Motor neuron (in vitro differentiated cells): ENCODE data around the gene SEM1. TPM values are rescaled to one million over a fixed set of nuclear protein-coding genes. Genes with fewer than 3 reads are reported as not detected.
"Not testable (repeated sequence)": the region's sequence is repeated elsewhere in the genome, so short reads cannot be mapped to it uniquely, and the experiment has no call there.

Experiments used
- ATAC-seq, 8 experiments: fragments of 200-7000 bp; cut with Tn5 transposase; replicated peaks in 6 of 8; 2 replicates each; pipeline ENCODE4 v1.8.0; 2021; ENCODE audit warnings: mild to moderate bottlenecking in 8 of 8, moderate library complexity in 8 of 8
- H3K27ac ChIP-seq, 2 donors: fragments of 250-450 bp; sonication (Bioruptor Pico); 2 replicates each; pipeline ENCODE4 v1.9.0; 2021; ENCODE audit warnings: antibody characterized with exemption in 2 of 2, mild to moderate bottlenecking in 2 of 2, moderate library complexity in 1 of 2
- H3K4me1 ChIP-seq, 2 donors: fragments of 250-450 bp; sonication (Bioruptor Pico); replicated peaks in 1 of 2; 2 replicates each; pipeline ENCODE4 v1.6.1; 2021; ENCODE audit warnings: antibody characterized with exemption in 2 of 2, mild to moderate bottlenecking in 2 of 2, moderate library complexity in 1 of 2
- H3K4me3 ChIP-seq, 5 donors: fragments of 250-450 bp; sonication (Bioruptor Pico); 2 replicates each; pipeline ENCODE4 v1.9.0; 2021; ENCODE audit warnings: antibody characterized with exemption in 5 of 5, mild to moderate bottlenecking in 5 of 5, moderate library complexity in 4 of 5
- WGBS, 10 experiments: fragments of 450-650 bp; shearing (Covaris generic); methylation state at CpG; one replicate each; pipeline ENCODE4 v1.0.0; 2022; 5-methylcytosine and 5-hydroxymethylcytosine counted together
- in situ Hi-C, 9 experiments: fragments of 400-800 bp; cut with MboI; loops; one replicate each; pipeline ENCODE4 v1.15.0; 2021; ENCODE audit warnings: low sequenced_read_pairs in 9 of 9, low pct_unique_long_range_greater_than_20kb in 2 of 9; ENCODE audit not compliant: unreplicated experiment in 9 of 9
- total RNA-seq, 8 experiments: library from RNA; unstranded; fragments of 300-600 nt; gene quantifications; 2 replicates each; pipeline versions ENCODE4 v1.2.3 to v1.2.4, GENCODE V29; 2022

The SEM1 gene
- total RNA-seq, 8 experiments from 2014 or later: 85.8 to 259 (median 217) TPM

- H3K27ac ChIP-seq, ATAC-seq, in situ Hi-C loops, H3K4me3 ChIP-seq, H3K4me1 ChIP-seq: not testable (repeated sequence)
- 0 to 100% (median 56%) methylated on average over 1 to 2 of the region's 2 CpGs; no CpG with 5 or more reads in 5 of the 10 experiments for WGBS, 10 experiments
Observed at GRCh38 chr7:96722928-96723327, 13.3 kb upstream of the SEM1 start.

GRCh38 chr7:96720843-96721242, 11.2 kb upstream of the SEM1 start:
- ATAC-seq: no peak
- in situ Hi-C loops: no loop called here
- no peak overlapping the region for H3K4me3 ChIP-seq
- no peaks in the 10 kb centered on the region for H3K4me1 ChIP-seq
- no peak overlapping the region for H3K27ac ChIP-seq
- 10 to 100% (median 65%) methylated on average over 1 to 2 of the region's 2 CpGs; no CpG with 5 or more reads in 2 of the 10 experiments for WGBS, 10 experiments

- Histone ChIP-seq H3K4me3 (no peak overlapping the region), H3K27ac (no peak overlapping the region), H3K4me1 (no peaks in the 10 kb centered on the region)
- no peak for ATAC-seq
- in situ Hi-C loops: no loop called here
- WGBS, 10 experiments: 8 to 80% (median 63%) methylated on average over 1 to 4 of the region's 4 CpGs; no CpG with 5 or more reads in 1 of the 10 experiments
Observed at GRCh38 chr7:96719164-96719563, 9.5 kb upstream of the SEM1 start.

GRCh38 chr7:96718107-96719003, 8.7 kb upstream of the SEM1 start:
- no peak for ATAC-seq

GRCh38 chr7:96713037-96713436, 3.4 kb upstream of the SEM1 start:
- 60% methylated on average over 1 of the region's 3 CpGs; no CpG with 5 or more reads in 9 of the 10 experiments for WGBS, 10 experiments
- H3K4me3 ChIP-seq: no peak overlapping the region
- in situ Hi-C loops: no loop called here
- H3K4me1 ChIP-seq: peaks cover 6 to 8% of the 10 kb centered on the region in 2 donors
- H3K27ac ChIP-seq: no peak overlapping the region
- ATAC-seq: no peak

More at GRCh38 chr7:96718107-96719003, 8.7 kb upstream of the SEM1 start:
- Histone ChIP-seq H3K27ac (no peak overlapping the region), H3K4me3 (no peak overlapping the region), H3K4me1 (no peaks in the 10 kb centered on the region)
- WGBS, 10 experiments: 6 to 100% (median 57%) methylated on average over 1 to 3 of the region's 3 CpGs
- in situ Hi-C loops: no loop called here

- in situ Hi-C loops: no loop called here
- WGBS, 10 experiments: 57 to 100% (median 96%) methylated on average over 1 to 2 of the region's 2 CpGs
- Histone ChIP-seq H3K4me3 (no peak overlapping the region), H3K4me1 (peaks cover 7 to 14% of the 10 kb centered on the region in 2 donors), H3K27ac (no peak overlapping the region)
- no peak for ATAC-seq
Observed at GRCh38 chr7:96710544-96710943, 898 bp upstream of the SEM1 start.

GRCh38 chr7:96708872-96709271, 774 bp downstream of the SEM1 start:
- WGBS, 10 experiments: 13 to 100% (median 54%) methylated on average over 1 to 5 of the region's 5 CpGs; no CpG with 5 or more reads in 1 of the 10 experiments
- in situ Hi-C loops: no loop called here
- peak in 1 of 8 experiments; percentile 2 for ATAC-seq
- H3K4me1 ChIP-seq: peaks cover 7 to 14% of the 10 kb centered on the region in 2 donors
- H3K27ac ChIP-seq: peak overlapping the region in 1 of 2 donors; percentile 92
- peak overlapping the region; percentile 77 to 86 (median 80) for H3K4me3 ChIP-seq

GRCh38 chr7:96707901-96708774, 1.5 kb downstream of the SEM1 start:
- ATAC-seq: no peak
- Histone ChIP-seq H3K4me3 (peak overlapping the region; percentile 77 to 86 (median 80)), H3K27ac (no peak overlapping the region), H3K4me1 (peaks cover 7 to 14% of the 10 kb centered on the region in 2 donors)
- in situ Hi-C loops: no loop called here
- WGBS, 10 experiments: 70 to 100% (median 90%) methylated on average over 2 to 4 of the region's 4 CpGs; no CpG with 5 or more reads in 1 of the 10 experiments

GRCh38 chr7:96701258-96701657, 8.4 kb downstream of the SEM1 start:
- no peak overlapping the region for H3K4me3 ChIP-seq
- no peak for ATAC-seq
- WGBS, 10 experiments: 80 to 100% (median 100%) methylated on average over 1 to 3 of the region's 3 CpGs; no CpG with 5 or more reads in 1 of the 10 experiments
- H3K27ac ChIP-seq: no peak overlapping the region
- in situ Hi-C loops: no loop called here
- H3K4me1 ChIP-seq: no peaks in the 10 kb centered on the region

- no peak for ATAC-seq
- Histone ChIP-seq H3K27ac (no peak overlapping the region), H3K4me3 (no peak overlapping the region), H3K4me1 (no peaks in the 10 kb centered on the region)
- in situ Hi-C loops: no loop called here
- 96 to 100% (median 100%) methylated on average over 1 to 2 of the region's 2 CpGs; no CpG with 5 or more reads in 4 of the 10 experiments for WGBS, 10 experiments
Observed at GRCh38 chr7:96700516-96700915, 9.1 kb downstream of the SEM1 start.

GRCh38 chr7:96699219-96699871, 10.3 kb downstream of the SEM1 start:
- no peak for ATAC-seq
- Histone ChIP-seq H3K27ac (no peak overlapping the region), H3K4me1 (no peaks in the 10 kb centered on the region), H3K4me3 (no peak overlapping the region)
- in situ Hi-C loops: no loop called here
- 94 to 100% (median 100%) methylated on average over 2 to 4 of the region's 4 CpGs for WGBS, 10 experiments

- WGBS, 10 experiments: 86 to 100% (median 98%) methylated on average over 1 to 7 of the region's 7 CpGs; no CpG with 5 or more reads in 1 of the 10 experiments
- H3K4me1 ChIP-seq, H3K27ac ChIP-seq, H3K4me3 ChIP-seq, ATAC-seq, in situ Hi-C loops: not testable (repeated sequence)
Observed at GRCh38 chr7:96698449-96698848, 11.2 kb downstream of the SEM1 start.
